Choroid plexus epithelial cell (primary cell): Measurements from ENCODE around the gene GRM4.

ENCODE experiments used
- DNase-seq: peaks from one replicate; pipeline ENCODE4 v3.0.0-alpha.2; 2010; ENCODE audit warnings: low read depth
- H3K4me3 ChIP-seq: 2 replicates; pipeline ENCODE4 v1.5.1; 2011; ENCODE audit warnings: low read depth, mild to moderate bottlenecking, control low read depth, low read length, moderate library complexity
- CTCF ChIP-seq: conservative IDR thresholded peaks from 2 replicates; pipeline ENCODE4 v1.5.1; 2011; ENCODE audit warnings: low read depth, mild to moderate bottlenecking, control low read depth, inconsistent platforms, low read length, moderate library complexity

The GRM4 gene

GRCh38 chr6:34025112-34025807 is 120.6 kb downstream of the GRM4 start:
- DNase-seq, result peak; percentile 28
- no peak overlapping the region for H3K4me3 ChIP-seq
- TF ChIP-seq CTCF, result peak; percentile 24

GRCh38 chr6:34022873-34023255 is 123.0 kb downstream of the GRM4 start:
- H3K4me3 ChIP-seq, result no peak overlapping the region
- no peak for TF ChIP-seq CTCF
- DNase-seq, result no peak

- DNase-seq, result no peak
- TF ChIP-seq CTCF, result no peak
These were observed 123.5 kb downstream of the GRM4 start for GRCh38 chr6:34022250-34022872.

GRCh38 chr6:34021554-34022190 is 124.2 kb downstream of the GRM4 start:
- no peak for DNase-seq
- no peak overlapping the region for H3K4me3 ChIP-seq
- TF ChIP-seq CTCF, result no peak

More at GRCh38 chr6:34022250-34022872, 123.5 kb downstream of the GRM4 start:
- H3K4me3 ChIP-seq, result no peak overlapping the region

- TF ChIP-seq CTCF, result no peak
- no peak for DNase-seq
- H3K4me3 ChIP-seq, result no peak overlapping the region
These were observed 124.9 kb downstream of the GRM4 start for GRCh38 chr6:34020807-34021553.

GRCh38 chr6:34020278-34020677 is 125.6 kb downstream of the GRM4 start:
- no peak for TF ChIP-seq CTCF
- H3K4me3 ChIP-seq, result no peak overlapping the region
- no peak for DNase-seq
